ENCODE data around the gene HSD11B2.

Gene HSD11B2

DNA sequence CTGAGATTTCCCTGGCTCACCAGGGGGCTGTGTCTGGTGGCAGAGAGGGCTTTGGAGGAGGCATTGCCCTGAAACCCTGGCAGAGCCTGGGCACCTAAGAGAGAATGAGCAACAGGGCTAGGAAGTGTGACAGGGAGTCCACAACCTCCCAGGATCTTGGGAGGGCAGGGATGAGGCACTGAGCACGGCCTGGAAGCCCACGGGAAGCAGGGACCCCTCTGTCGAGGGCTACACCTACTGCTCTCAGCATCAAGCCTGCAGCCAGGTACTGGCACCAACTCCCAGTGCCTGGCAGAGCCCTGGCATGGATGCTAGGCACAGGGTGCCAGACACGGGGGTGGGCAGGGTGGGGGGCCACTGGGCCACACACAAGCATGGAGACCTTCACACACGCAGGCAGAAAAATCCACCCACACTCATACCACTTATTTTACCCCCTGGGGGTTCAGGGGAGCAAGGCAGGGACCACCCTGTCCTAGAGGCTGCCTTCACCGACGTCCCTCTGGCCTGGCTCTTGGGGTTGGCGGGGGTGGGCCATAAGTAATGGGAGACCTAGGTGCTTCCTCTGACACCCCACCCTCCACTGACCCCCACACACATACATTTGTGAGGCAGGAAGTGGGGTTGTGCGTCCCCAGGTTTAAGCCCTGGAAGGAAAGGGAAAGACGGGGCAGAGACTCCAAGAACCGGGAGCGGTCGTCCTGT is 970 bp upstream of the HSD11B2 start:
- peak overlapping the region; percentile 35 for H3K4me3 ChIP-seq (ENCODE audit: low read depth, low read length)
- DNase-seq (ENCODE audit: low read depth): no peak

DNA sequence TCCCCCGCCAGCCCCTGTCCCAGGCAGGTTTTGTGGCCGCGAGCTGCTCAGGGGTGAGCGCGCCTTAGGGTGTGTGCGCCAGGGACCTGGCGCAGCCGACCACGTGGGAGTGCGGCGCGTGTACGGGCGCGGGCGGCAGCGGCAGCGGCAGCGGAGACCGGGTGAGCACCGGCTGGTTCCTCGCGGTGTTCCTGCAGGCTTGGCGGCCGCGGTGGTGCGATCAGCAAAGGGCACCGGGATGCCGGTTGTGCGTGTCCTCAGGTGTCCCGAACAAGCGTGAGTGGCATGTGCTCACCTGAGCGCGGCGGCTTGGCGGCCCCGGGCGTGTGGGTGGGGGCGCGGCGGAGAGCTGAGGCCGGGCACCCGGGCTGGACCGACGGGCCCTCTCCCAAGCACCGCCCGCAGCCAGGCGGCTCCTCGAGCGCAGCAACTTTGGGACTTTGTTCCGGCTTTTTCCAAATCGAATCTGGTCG is 381 bp upstream of the HSD11B2 start:
- peak overlapping the region; percentile 35 for H3K4me3 ChIP-seq (ENCODE audit: low read depth, low read length)
- no peak for DNase-seq (ENCODE audit: low read depth)

DNA sequence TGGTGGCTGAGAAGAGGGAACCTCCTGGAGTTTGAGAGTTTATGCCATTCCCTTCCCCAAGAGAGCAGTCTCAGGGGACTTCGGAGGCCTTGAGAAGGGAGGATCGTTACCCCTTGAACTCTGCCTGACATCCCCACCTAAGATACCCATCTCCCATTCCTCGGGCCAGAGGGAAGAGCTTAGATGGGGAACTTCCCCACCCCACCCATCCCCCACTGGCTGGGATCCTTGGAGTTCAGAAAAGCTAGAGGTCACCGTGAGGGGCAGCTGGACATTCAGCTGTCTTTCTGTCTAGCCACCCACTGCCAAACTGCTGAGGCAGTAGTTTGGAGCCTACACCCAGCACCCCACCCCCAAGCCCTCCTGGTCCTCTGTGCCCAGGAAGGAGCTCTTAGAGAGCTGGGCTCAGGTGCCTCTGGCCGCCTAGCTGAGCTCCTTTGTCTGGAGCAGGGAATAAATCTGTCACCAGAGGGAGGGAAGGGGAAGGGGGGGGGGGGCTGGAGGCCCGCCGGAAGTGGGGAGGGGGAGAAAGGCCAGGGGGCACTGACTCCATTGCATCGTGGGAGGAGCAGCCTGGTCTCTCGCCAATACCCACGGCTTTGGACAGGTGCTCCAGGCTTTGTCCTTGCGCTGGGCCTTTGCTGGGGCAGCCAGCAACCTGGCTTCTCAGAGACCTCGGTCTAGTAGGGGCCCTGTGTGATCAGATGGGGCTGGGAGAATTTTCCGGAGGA is 1.0 kb downstream of the HSD11B2 start:
- DNase-seq (ENCODE audit: low read depth): no peak
- peak overlapping the region; percentile 45 for H3K4me3 ChIP-seq (ENCODE audit: low read depth, low read length)

DNA sequence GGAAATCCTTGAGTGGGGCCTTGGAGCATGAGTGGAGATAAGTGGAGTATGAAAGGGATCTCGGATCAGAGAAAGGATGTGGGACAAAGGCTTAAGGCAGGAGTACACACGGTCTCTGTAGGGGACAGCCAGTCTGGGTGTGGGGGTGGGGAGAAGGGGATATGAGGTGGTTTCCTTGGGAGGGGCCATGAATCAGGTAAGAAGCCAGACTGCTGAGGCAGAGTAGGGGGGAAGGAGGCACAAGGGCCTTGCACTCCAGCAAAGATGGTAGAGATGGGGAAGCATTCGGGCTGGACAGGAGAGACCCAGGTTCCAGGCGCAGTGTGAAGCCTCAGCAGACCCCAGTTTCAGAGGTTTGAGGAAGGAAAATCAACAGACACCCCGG is 1.6 kb downstream of the HSD11B2 start:
- DNase-seq (ENCODE audit: low read depth): no peak
- no peak overlapping the region for H3K4me3 ChIP-seq (ENCODE audit: low read depth, low read length)

DNA sequence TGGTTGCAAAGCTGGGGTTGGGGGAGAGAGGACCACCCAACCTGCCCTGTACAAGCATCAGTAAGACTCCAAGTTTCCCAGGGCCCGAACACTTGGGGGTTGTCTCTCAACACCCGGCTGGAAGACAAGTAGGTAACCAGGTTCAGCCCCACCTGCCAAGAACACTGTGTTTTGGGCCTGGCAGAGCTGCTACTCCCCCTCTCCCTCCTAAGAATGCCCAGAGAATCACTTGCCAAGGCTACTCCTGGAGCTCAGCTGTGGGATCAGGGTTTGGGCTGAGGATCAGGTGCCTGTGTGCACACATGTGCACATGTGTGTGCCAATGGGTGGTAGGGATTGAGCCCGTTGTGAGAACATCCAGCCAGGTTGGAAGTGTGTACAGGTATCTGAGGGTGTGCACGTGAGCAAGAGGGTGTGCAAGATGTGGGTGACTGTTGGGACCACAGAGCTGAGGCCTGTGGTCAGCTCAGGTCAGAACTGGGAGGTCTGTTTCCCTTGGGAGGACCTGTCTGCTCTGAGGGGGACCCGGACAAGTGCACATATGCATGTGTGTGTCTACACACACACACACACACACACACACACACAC is 2.3 kb downstream of the HSD11B2 start:
- no peak for DNase-seq (ENCODE audit: low read depth)
- no peak overlapping the region for H3K4me3 ChIP-seq (ENCODE audit: low read depth, low read length)

DNA sequence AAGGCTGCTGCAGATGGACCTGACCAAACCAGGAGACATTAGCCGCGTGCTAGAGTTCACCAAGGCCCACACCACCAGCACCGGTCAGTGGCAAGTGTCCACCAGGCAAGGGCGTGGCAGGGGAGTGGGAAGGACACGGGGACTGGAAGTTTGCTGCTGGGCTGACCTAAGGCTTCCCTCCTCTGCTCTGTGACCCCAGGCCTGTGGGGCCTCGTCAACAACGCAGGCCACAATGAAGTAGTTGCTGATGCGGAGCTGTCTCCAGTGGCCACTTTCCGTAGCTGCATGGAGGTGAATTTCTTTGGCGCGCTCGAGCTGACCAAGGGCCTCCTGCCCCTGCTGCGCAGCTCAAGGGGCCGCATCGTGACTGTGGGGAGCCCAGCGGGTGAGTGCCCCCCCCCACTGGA is 4.8 kb downstream of the HSD11B2 start:
- DNase-seq (ENCODE audit: low read depth): no peak
- H3K4me3 ChIP-seq (ENCODE audit: low read depth, low read length): no peak overlapping the region

DNA sequence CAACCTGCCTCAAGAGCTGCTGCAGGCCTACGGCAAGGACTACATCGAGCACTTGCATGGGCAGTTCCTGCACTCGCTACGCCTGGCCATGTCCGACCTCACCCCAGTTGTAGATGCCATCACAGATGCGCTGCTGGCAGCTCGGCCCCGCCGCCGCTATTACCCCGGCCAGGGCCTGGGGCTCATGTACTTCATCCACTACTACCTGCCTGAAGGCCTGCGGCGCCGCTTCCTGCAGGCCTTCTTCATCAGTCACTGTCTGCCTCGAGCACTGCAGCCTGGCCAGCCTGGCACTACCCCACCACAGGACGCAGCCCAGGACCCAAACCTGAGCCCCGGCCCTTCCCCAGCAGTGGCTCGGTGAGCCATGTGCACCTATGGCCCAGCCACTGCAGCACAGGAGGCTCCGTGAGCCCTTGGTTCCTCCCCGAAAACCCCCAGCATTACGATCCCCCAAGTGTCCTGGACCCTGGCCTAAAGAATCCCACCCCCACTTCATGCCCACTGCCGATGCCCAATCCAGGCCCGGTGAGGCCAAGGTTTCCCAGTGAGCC is 5.8 kb downstream of the HSD11B2 start:
- H3K4me3 ChIP-seq (ENCODE audit: low read depth, low read length): no peak overlapping the region
- no peak for DNase-seq (ENCODE audit: low read depth)

DNA sequence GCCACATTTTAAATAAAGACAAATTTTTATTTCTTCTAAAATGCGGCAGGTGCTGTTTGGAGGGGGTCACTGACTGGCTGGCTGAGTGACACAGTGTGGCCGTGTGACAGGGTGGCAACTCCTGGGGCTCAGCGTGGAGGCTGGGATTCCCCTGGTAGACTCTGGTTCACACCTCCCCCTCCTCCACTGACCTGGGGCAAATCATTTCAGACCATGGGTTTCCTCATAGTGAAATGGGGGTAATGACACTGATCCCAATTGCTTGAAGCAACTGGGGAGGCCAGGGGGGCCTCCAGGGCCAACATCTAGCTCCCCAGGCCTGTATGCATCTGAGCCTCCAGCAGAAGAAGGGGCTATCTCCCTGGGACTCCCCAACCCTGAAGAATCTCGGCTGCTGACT is 6.6 kb downstream of the HSD11B2 start:
- no peak for DNase-seq (ENCODE audit: low read depth)
- no peak overlapping the region for H3K4me3 ChIP-seq (ENCODE audit: low read depth, low read length)

DNA sequence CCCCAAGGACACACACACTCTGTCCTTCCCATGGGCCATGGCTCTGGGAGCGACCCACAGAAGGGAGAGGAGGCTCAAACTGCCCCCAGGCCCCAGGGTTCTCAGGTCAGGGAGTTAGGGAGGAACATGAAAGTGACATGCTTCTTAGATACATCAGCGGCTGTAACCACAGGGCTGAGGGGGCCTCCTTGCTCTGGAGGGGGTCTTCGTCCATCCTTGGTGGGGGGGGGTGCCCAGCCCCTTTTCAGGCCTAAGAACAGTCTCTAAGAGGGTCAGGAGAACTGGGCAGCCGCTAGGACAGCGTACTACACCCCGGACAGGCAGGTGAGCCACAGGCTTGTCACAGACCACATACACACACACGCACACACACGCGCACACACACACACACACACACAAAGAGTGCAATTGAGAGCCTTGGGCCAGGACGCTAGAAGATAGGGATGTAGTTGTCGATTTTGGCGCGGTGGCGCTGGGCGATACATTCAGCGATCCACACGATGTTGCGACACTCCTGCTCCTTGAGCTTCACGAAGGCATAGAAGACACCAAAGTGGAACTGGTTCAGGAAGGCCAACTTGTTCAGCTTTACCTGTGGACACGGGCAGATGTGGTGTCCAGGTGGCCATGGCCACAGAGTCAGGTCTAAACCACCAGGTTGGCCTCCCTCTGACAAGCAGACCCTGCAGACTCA is 7.3 kb downstream of the HSD11B2 start:
- no peak for DNase-seq (ENCODE audit: low read depth)
- H3K4me3 ChIP-seq (ENCODE audit: low read depth, low read length): no peak overlapping the region

DNA sequence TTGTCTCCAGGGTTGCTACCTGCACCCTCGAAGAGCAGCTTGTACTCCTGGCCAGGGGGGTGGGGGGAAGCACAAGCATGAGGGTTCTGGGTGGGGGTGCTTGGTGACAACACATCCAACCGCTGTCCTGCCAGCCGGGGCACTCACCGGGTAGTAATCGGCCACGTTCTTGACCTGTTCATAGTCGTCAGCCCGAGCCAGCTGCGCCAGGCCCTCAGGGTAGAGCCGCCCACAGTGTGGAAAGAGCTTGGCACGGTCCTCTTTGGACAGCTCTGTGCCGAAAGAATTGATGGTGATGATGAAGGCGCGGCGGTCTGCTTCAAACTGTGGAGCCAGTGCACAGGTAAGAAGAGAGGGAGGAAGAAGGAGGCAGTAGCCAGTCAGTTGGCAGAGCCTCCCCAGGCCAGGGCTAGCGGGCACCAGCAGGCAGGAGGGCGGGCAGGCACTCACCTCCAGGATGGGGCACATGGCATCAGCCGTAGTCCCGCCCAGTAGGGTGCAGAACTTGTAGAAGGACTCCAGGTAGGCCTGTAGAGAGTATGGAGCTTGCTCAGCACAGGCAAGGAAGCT is 8.0 kb downstream of the HSD11B2 start:
- DNase-seq (ENCODE audit: low read depth): no peak
- no peak overlapping the region for H3K4me3 ChIP-seq (ENCODE audit: low read depth, low read length)

DNA sequence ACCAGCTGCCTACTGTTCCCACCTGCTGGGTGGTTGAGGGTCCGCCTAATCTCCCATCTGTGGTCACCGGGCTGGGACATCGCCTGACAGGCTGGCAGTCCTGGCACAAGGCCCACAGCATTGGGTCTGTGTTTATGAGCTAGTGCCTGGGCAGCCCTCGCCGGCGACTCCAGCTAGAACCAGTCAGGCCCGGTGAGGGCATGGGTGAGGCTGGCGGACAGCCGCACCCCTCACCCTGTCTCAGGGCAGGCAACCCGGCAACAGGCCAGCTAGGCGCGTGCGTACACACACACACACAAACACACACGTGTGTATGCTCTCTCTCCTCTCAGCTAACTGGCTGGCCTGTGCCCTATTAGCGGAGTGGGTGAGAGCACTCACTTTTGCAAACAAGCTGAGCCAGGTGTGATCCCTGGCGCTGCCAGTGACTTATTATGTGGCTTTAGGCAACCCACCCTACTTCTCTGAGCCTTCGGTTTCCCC is 10.4 kb downstream of the HSD11B2 start:
- no peak overlapping the region for H3K4me3 ChIP-seq (ENCODE audit: low read depth, low read length)
- DNase-seq (ENCODE audit: low read depth): no peak

DNA sequence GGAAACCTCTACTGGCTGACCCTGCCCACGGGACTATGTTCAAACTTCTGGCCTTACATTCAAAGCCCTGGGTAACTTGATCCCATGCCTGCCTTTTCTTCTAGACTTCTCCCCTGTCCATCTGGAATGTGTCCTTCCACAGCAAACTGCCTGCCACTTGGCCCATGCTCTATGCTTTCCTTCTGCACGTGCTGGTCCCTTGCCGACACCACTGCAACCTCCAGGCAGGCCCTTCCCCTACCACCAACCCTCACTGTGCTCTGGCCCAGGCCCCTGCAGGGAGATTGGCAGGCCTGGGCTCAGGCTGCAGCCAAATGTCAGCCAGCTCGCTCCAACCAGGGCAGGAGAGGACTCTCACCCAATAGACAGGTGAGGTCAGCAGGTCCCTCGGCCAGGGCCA is 11.0 kb downstream of the HSD11B2 start:
- H3K4me3 ChIP-seq (ENCODE audit: low read depth, low read length): no peak overlapping the region
- DNase-seq (ENCODE audit: low read depth): no peak

DNA sequence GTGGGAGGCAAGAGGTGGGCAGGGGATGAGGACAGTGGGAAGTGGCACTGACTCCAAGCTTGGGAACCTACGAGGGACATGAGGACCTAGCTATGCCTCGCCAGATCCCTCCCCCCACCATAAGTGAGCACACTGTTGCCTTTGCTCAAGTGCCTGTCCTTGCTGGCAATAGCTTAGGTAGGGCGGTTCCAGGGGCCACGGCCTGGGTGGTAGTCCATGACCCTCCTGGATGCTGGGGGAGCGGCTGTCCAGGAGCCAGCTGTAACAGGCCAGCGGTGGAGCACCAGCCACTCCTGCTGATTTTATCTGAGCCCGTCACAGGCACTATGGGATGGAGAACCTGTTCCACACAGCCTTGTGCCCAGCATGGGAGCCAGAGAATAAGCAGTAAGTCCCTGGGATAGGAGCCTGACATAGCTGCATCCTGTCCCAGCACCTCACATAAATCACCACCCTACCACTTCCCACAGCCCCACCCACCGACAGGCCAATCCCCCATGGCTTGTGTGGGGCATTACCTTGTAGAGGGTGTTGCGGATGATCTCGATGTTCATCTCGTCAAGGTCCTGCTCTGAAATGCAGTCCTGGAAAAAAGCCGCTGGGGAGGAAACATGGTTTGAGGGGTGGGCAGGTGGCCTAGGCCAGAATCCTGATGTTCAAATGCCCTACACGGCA is 11.8 kb downstream of the HSD11B2 start:
- H3K4me3 ChIP-seq (ENCODE audit: low read depth, low read length): no peak overlapping the region
- no peak for DNase-seq (ENCODE audit: low read depth)

DNA sequence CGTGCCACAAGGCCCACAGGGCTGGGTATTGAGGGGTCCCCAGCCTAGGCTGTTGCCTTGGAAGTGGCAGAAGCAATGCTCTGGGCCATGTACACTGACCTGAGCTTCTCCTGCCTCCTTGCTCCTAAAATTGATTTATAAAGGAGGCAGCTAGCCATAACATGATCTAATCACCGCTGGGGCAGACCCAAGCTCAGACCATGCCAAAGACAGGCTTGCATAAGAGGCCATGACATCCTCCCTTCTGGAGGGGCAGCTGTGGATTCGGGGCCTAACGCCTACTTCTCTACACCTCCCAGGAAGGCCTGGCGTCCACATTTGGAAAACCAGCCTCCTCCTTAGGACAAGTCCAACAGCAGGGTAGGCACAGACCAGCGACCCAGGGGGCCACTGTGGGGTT is 12.3 kb downstream of the HSD11B2 start:
- H3K4me3 ChIP-seq (ENCODE audit: low read depth, low read length): no peak overlapping the region
- no peak for DNase-seq (ENCODE audit: low read depth)

DNA sequence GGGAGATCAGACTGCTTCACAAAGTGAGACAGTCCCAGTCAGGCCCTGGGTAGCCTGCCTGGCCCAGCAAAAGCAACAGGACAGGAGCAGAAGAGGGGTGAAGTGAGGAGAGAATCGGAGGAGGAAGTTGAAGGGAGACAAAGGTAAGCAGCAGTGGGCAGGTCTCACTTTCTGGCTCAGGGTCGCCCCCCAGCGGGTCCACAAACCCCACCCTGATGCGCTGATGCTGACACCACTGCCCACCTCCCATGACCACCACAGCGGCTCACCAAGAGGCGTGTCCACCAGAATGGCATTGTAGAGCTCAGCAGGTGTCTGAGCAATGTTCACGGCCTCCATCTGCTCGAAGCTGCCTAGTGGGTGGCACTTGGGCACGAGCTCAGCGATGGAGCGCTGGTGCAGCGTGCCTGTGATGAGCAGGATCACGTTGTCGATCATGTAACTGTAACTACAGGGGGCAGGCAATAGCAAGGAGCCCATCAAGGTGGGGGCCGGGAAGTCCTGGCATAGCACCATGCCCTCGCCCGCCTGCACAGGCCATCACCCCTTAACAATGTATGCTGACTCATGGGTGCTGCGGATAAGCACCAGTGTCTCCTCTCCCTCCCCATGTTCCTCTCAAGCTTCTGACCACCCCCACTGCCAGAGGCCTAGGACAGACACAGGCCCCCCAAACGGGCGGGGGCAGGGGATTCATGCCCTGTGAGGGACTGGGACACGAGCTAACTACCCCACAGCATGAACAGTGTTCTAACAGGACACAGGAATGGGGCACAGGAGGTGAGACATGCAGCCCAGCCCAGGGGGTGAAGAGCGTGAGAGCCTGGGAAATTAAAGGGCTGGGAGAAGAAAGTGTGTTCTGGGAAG is 13.6 kb downstream of the HSD11B2 start:
- H3K4me3 ChIP-seq (ENCODE audit: low read depth, low read length): no peak overlapping the region
- no peak for DNase-seq (ENCODE audit: low read depth)

DNA sequence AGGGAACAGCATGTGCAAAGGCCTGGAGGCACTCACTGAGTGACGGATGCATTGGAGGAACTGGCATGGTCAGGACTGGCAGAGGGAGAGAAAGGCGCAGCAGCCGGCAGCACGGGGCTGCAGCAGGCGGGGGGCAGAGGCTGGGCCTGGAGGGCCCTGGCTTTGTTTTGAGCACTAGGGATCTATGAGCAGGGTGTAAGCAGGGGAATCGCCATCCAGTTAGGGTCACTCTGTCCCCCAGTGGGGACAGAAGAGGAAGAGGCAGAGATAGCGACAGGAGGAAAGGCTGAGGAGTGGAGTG is 14.2 kb downstream of the HSD11B2 start:
- no peak overlapping the region for H3K4me3 ChIP-seq (ENCODE audit: low read depth, low read length)
- DNase-seq (ENCODE audit: low read depth): no peak

DNA sequence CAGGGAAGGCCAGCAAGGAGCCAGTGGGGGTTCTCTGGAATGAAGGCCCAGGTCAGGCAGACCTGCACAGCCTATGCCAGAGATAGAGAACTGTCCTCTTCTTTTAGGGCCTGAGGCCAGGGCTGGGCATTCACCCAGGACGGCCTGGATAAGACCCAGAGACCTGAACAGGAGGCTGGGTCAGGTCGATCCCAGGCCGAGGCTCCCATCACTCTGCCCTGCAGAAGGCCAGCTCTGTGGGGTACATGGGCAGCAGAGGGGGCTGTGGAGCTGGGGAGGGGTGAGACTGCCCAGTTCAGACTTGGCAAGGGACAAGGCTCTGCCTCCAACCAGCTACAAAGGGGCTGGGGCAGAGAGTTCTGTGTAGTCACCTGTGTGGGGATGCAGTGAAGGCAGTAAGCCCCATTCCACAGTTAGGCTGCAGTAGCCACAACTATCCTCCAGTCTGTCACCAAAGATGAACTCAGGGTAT is 14.6 kb downstream of the HSD11B2 start:
- no peak for DNase-seq (ENCODE audit: low read depth)
- no peak overlapping the region for H3K4me3 ChIP-seq (ENCODE audit: low read depth, low read length)

All from skeletal muscle cell (primary cell).